ENCODE measurements around the gene KCTD10. TPM values are rescaled to one million over a fixed set of nuclear protein-coding genes. Genes with fewer than 3 reads are reported as not detected.
"Not testable (repeated sequence)": the region's sequence is repeated elsewhere in the genome, so short reads cannot be mapped to it uniquely, and the experiment has no call there.

KCTD10 gene
- polyA plus RNA-seq, 3 donors from 2014 or later, result 59.7 to 204 (median 127) TPM

- H3K36me3 Mint-ChIP-seq, result peaks cover 14 to 46% (median 20%) of the 10 kb centered on the region in 3 donors
- peaks cover 0 to 10% (median 2%) of the 10 kb centered on the region in 3 donors for H3K27me3 Mint-ChIP-seq (ENCODE audit: low read depth in 3 of 3)
- no peaks in the 10 kb centered on the region for H3K9me3 Mint-ChIP-seq
- H3K27ac Mint-ChIP-seq, result peak overlapping the region; percentile 73 to 99 (median 93)
- no peak for DNase-seq
- peaks cover 97 to 100% of the 10 kb centered on the region in 2 donors for H3K4me1 Mint-ChIP-seq
- peak overlapping the region in 3 of 5 donors; percentile 14 to 33 (median 25) for H3K4me3 Mint-ChIP-seq
Observed at GRCh38 chr12:109448272-109448671, 28.8 kb downstream of the KCTD10 start.

DNA sequence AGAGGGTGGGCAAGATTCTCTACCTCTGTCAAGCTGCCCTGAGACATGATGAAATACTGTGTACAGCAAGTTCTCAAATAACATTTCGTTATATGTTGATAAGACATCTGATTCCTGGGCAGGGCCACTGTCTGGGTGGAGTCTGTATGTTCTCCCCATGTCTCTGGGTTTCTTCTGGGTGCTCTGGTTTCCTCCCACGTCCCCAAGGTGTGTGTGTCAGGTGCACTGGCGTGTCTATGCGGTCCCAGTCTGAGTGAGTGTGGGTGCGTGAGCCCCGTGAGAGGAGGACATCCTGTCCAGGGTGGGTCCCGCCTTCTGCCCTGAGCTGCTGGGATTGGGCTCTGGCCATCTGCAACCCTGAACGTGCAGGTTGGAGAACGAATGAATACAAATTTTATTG lies 29.6 kb downstream of the KCTD10 start:
- H3K4me3 Mint-ChIP-seq, result peak overlapping the region; percentile 44 to 55 (median 49)
- peak overlapping the region; percentile 90 to 99 (median 93) for H3K27ac Mint-ChIP-seq
- peaks cover 90 to 96% of the 10 kb centered on the region in 2 donors for H3K4me1 Mint-ChIP-seq

DNA sequence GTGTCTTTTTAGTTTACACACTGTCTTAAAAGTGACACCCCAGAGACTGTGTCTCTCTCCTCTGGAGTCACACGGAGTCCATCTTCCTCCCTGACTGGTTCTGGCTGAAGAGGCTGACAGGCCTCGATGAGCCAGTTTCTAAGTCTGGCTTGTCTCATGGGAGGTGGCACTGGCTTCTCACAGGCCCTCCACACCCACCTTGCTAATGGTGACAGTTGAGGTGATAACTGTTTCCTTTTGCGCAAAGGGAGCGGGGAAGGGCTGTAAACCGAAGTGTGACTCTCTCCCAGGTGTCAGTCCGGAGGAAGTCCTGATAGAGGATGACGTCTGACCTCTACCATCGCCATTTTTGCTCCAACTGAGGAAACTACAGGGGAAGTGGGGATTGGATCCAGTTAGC lies 30.2 kb downstream of the KCTD10 start:
- peak overlapping the region; percentile 90 to 99 (median 93) for H3K27ac Mint-ChIP-seq
- peak; percentile 74 to 84 (median 80) for DNase-seq
- peaks cover 8 to 40% (median 17%) of the 10 kb centered on the region in 3 donors for H3K36me3 Mint-ChIP-seq
- peaks cover 0 to 10% (median 2%) of the 10 kb centered on the region in 3 donors for H3K27me3 Mint-ChIP-seq (ENCODE audit: low read depth in 3 of 3)
- peaks cover 84 to 93% of the 10 kb centered on the region in 2 donors for H3K4me1 Mint-ChIP-seq
- no peaks in the 10 kb centered on the region for H3K9me3 Mint-ChIP-seq
- peak overlapping the region; percentile 47 to 57 (median 52) for H3K4me3 Mint-ChIP-seq

More for the DNA sequence above, 29.6 kb downstream of the KCTD10 start:
- no peaks in the 10 kb centered on the region for H3K9me3 Mint-ChIP-seq
- H3K27me3 Mint-ChIP-seq (ENCODE audit: low read depth in 3 of 3), result peaks cover 0 to 10% (median 2%) of the 10 kb centered on the region in 3 donors
- peak in 2 of 3 donors; percentile 25 to 58 for DNase-seq
- H3K36me3 Mint-ChIP-seq, result peaks cover 13 to 46% (median 19%) of the 10 kb centered on the region in 3 donors

GRCh38 chr12:109445191-109445609 lies 31.9 kb downstream of the KCTD10 start:
- Mint-ChIP-seq H3K27me3 (ENCODE audit: low read depth in 3 of 3) (peaks cover 0 to 7% (median 2%) of the 10 kb centered on the region in 3 donors), H3K27ac (peak overlapping the region; percentile 90 to 99 (median 93)), H3K9me3 (no peaks in the 10 kb centered on the region), H3K36me3 (peaks cover 8 to 40% (median 16%) of the 10 kb centered on the region in 3 donors), H3K4me3 (peak overlapping the region in 3 of 5 donors; percentile 10 to 65 (median 51)), H3K4me1 (peaks cover 67 to 76% of the 10 kb centered on the region in 2 donors)
- no peak for DNase-seq

DNA sequence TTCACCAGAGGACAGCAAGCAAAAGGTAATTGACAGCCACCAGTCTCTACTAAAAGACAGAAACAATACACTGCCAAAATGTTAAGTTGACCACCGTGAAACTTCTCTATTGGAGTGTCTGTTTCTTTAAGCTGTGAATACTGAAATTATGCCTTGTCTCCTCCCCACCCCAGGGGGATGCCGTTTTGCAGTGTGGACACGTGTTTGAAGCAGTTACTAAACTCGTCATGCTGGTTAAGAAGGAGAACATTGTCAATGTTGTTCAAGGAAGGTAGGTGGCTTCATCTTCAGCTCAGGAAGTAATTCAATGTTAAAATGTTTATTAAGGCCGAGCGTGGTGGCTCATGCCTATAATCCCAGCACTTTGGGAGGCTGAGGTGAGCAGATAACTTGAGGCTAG lies 32.8 kb downstream of the KCTD10 start:
- Mint-ChIP-seq H3K4me3 (peak overlapping the region; percentile 22 to 65 (median 51)), H3K27me3 (ENCODE audit: low read depth in 3 of 3) (peaks cover 0 to 5% (median 2%) of the 10 kb centered on the region in 3 donors), H3K27ac (peak overlapping the region; percentile 90 to 99 (median 93)), H3K36me3 (peaks cover 8 to 33% (median 11%) of the 10 kb centered on the region in 3 donors), H3K4me1 (peaks cover 59 to 67% of the 10 kb centered on the region in 2 donors), H3K9me3 (no peaks in the 10 kb centered on the region)
- DNase-seq, result peak in 1 of 3 donors; percentile 35

GRCh38 chr12:109443794-109444193 lies 33.3 kb downstream of the KCTD10 start:
- Mint-ChIP-seq H3K27ac (peak overlapping the region; percentile 90 to 99 (median 93)), H3K4me3 (peak overlapping the region in 4 of 5 donors; percentile 39 to 65 (median 54))

GRCh38 chr12:109440851-109441490 lies 36.1 kb downstream of the KCTD10 start:
- no peaks in the 10 kb centered on the region for H3K27me3 Mint-ChIP-seq (ENCODE audit: low read depth in 3 of 3)
- peaks cover 8 to 22% (median 11%) of the 10 kb centered on the region in 3 donors for H3K36me3 Mint-ChIP-seq
- H3K27ac Mint-ChIP-seq, result peak overlapping the region in 3 of 6 donors; percentile 8 to 34 (median 15)
- DNase-seq, result no peak
- H3K4me3 Mint-ChIP-seq, result no peak overlapping the region
- H3K9me3 Mint-ChIP-seq, result no peaks in the 10 kb centered on the region
- H3K4me1 Mint-ChIP-seq, result peaks cover 26 to 34% of the 10 kb centered on the region in 2 donors

More at GRCh38 chr12:109443794-109444193, 33.3 kb downstream of the KCTD10 start:
- peaks cover 55 to 62% of the 10 kb centered on the region in 2 donors for H3K4me1 Mint-ChIP-seq
- no peaks in the 10 kb centered on the region for H3K9me3 Mint-ChIP-seq
- peaks cover 0 to 5% (median 2%) of the 10 kb centered on the region in 3 donors for H3K27me3 Mint-ChIP-seq (ENCODE audit: low read depth in 3 of 3)
- no peak for DNase-seq
- peaks cover 8 to 30% (median 9%) of the 10 kb centered on the region in 3 donors for H3K36me3 Mint-ChIP-seq

DNA sequence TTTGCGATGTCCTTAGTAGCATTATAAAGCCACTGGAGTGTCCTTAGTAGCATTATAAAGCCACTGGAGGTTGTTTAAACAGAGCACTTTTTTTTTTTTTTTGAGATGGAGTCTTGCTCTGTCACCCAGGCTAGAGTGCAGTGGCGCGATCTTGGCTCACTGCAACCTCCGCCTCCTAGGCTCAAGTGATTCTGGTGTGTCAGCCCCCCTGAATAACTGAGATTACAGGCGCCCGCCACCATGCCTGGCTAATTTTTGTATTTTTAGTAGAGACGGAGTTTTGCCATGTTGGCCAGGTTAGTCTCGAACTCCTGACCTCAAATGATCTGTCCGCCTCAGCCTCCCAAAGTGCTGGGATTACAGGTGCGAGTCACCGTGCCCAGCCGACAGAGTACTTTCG lies 37.1 kb downstream of the KCTD10 start:
- Mint-ChIP-seq H3K36me3 (peaks cover 4 to 12% (median 11%) of the 10 kb centered on the region in 3 donors), H3K27ac (peak overlapping the region in 1 of 6 donors; percentile 20), H3K4me1 (peaks cover 16 to 27% of the 10 kb centered on the region in 2 donors)
- H3K4me3 Mint-ChIP-seq; H3K27me3 Mint-ChIP-seq (ENCODE audit: low read depth in 3 of 3); H3K9me3 Mint-ChIP-seq; DNase-seq: not testable (repeated sequence)

DNA sequence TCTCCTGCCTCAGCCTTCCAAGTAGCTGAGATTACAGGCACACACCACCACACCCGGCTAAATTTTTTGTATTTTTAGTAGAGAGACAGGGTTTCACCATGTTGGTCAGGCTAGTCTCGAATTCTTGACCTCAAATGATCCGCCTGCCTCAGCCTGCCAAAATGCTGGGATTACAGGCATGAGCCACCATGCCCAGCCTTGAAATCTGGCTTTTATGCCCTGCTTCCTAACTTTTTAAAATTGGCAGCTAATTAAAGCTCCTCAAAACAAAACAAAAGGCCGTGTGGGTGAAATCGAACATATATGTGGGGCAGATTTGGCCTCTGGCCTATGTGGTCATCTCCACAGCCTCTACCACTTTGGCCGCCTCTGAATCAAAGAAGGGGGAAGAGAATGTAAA lies 37.9 kb downstream of the KCTD10 start:
- no peaks in the 10 kb centered on the region for H3K9me3 Mint-ChIP-seq
- no peak overlapping the region for H3K4me3 Mint-ChIP-seq
- DNase-seq, result no peak

GRCh38 chr12:109436188-109436560 lies 40.9 kb downstream of the KCTD10 start:
- Mint-ChIP-seq H3K4me3 (no peak overlapping the region), H3K4me1 (peaks cover 14 to 25% of the 10 kb centered on the region in 2 donors), H3K9me3 (no peaks in the 10 kb centered on the region), H3K27ac (no peak overlapping the region), H3K27me3 (ENCODE audit: low read depth in 3 of 3) (no peaks in the 10 kb centered on the region), H3K36me3 (peaks cover 0 to 3% (median 0%) of the 10 kb centered on the region in 3 donors)
- DNase-seq, result no peak

More for the DNA sequence above, 37.9 kb downstream of the KCTD10 start:
- Mint-ChIP-seq H3K36me3 (peaks cover 0 to 5% (median 4%) of the 10 kb centered on the region in 3 donors), H3K27ac (peak overlapping the region in 1 of 6 donors; percentile 35), H3K27me3 (ENCODE audit: low read depth in 3 of 3) (no peaks in the 10 kb centered on the region), H3K4me1 (peaks cover 9 to 24% of the 10 kb centered on the region in 2 donors)

GRCh38 chr12:109435428-109436187 lies 41.5 kb downstream of the KCTD10 start:
- Mint-ChIP-seq H3K4me1 (peaks cover 14 to 25% of the 10 kb centered on the region in 2 donors), H3K9me3 (no peaks in the 10 kb centered on the region), H3K36me3 (peaks cover 0 to 3% (median 0%) of the 10 kb centered on the region in 3 donors), H3K4me3 (no peak overlapping the region), H3K27me3 (ENCODE audit: low read depth in 3 of 3) (no peaks in the 10 kb centered on the region), H3K27ac (no peak overlapping the region)
- no peak for DNase-seq

- Mint-ChIP-seq H3K4me1 (peaks cover 14 to 25% of the 10 kb centered on the region in 2 donors), H3K4me3 (no peak overlapping the region), H3K27me3 (ENCODE audit: low read depth in 3 of 3) (no peaks in the 10 kb centered on the region), H3K27ac (no peak overlapping the region), H3K36me3 (peaks cover 0 to 3% (median 0%) of the 10 kb centered on the region in 3 donors), H3K9me3 (no peaks in the 10 kb centered on the region)
- DNase-seq, result no peak
Observed at GRCh38 chr12:109434582-109434981, 42.5 kb downstream of the KCTD10 start.

DNA sequence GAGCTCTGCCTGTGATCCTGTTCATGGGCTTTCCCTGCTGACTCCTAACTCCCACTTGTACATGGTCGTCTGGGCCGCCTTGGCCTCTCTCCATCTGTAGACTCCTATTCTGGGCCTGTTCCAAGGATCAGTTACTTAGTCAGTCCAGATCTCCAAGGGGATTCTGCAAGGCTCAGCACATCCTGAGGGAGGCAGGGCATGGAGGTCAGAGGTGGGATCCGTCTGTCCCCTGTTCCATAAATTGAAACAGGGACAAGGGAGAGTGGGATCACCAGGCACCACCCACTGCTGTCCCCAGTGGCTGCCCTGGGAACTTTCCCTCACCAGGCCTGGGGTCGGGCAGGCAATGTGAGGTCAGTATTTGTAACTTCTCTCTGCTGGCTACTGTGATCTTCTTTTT lies 43.5 kb downstream of the KCTD10 start:
- Mint-ChIP-seq H3K4me3 (peak overlapping the region in 3 of 5 donors; percentile 8 to 67 (median 9)), H3K27me3 (ENCODE audit: low read depth in 3 of 3) (no peaks in the 10 kb centered on the region), H3K27ac (peak overlapping the region in 5 of 6 donors; percentile 70 to 89 (median 79)), H3K9me3 (no peaks in the 10 kb centered on the region), H3K36me3 (peaks cover 0 to 3% (median 0%) of the 10 kb centered on the region in 3 donors), H3K4me1 (peaks cover 14 to 25% of the 10 kb centered on the region in 2 donors)
- DNase-seq, result no peak
